ENCODE data around the gene BEND7.
"Not testable (repeated sequence)": the region's sequence is repeated elsewhere in the genome, so short reads cannot be mapped to it uniquely, and the experiment has no call there.

The BEND7 gene

DNA sequence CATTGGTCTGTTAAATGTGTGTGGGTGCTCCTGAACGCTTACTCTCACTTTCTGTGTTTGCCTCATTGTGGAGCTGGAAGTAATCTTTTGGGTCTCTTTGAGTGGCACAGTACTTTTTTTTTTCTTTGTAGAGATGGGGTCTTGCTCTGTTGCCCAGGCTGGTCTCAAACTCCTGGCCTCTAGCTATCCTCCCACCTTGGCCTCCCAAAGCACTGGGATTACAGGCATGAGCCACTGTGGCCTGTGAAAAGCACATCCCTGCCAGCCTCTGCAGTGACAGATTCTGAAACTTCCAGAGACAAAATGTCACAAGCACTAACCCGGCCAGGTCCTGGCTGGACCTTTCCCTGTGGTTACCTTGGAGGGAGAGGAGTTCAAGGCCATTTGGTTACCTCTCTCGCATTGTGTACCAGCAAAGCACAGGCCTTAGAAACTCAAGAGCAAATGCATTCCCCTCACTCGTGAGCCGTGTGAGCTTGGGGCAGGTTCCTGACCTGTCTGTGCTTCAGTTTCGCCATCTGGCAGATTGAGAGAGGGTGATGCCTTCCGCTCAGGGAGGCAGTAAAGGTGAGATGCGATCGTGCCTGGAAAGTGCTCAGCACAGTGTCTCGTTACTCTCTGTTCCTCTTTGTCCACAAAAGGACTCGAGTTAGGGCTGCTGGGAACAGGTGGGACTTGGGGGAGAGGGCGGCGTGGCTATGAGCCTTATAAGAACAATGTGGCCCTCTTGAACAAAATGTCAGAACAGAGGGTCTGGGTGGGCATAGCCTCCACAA, 108.1 kb downstream of the BEND7 start:
- no peak for DNase-seq (ENCODE audit: low read depth)

DNA sequence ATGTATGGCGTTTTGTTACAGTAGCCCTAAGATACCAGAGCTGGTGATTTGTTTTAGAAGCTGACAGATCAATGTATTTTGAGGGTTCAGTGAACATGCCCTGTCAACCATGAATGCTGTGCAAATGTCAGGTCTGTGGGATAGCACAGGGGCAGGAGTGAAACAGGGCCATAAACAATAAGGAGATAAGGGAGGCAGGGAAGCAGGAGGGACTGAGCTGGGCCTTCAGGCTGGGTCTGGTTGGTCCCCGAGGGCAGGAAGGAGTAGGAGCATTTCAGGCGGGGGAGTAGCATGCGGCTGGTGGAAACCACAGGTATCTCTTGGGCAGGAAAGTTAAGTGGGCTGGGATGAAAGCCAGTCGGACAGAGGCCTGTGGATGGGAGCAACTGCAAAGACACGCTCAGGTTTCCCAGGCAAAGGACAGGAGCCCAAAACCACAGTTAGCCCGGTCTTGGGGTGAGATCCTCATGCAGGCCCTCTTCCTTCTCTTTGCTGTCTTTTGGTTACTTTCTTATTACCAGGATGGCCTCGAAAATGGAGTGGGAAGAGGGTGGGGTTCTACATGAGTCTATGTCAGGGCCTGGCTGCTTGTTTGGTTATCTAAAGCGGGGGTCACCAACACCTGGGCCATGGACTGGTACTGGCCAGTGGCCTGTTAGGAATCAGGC, 111.2 kb downstream of the BEND7 start:
- no peak for DNase-seq (ENCODE audit: low read depth)

DNA sequence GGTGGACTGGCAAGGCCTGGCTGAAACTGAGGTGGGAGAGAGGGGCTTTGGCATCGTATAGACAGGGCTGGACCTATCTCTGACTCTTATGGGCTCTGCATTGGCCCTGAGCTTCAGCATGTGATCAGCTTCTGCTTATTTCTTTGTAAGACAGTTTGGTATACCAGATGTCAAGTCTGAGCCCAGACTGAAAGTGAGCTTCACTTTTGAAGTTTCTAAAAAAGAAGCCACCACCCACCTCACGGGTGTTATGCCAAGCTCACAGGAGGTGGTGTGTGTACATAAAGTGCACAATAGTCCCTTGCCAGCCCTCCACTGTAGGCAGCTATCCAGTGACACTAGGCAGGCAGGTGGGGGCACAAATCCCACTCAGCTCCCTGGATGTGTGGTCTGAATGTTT, 112.1 kb downstream of the BEND7 start:
- DNase-seq (ENCODE audit: low read depth): no peak

DNA sequence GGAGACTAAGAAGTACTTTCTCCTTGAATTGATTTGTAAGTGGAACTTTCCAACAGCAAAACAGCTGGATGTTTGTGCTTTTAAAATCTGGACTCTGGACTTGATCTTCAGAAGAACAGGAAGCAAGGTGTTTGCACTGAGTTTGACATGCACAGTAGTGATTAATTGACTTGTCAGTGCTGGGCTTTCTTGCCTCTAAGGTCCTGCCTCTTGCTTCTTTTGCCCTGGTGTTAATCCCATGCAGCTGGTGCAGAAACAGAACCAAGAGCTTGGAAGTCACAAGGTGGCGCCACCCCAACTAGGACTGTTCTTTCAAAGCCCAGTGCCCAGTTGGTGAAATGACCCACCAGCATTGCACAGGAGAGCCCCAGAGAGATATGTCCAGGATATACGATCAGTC, 114.0 kb downstream of the BEND7 start:
- DNase-seq (ENCODE audit: low read depth): no peak

DNA sequence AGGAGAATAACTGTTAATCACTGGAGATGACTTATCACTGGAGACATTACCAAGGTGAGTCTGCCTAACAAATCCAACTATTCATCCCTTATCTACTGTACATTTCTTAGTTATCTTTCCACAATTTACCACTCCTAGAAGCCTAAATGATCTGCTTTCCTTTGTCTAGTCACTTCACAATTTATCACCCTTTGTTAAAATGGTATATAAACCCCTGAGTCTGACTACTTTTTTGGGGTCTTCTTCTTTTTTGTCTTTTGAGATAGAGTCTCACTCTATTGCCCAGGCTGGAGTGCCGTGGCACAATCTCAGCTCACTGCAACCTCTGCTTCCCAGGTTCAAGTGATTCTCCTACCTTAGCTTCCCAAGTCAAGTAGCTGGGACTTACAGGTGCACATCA, 114.7 kb downstream of the BEND7 start:
- no peak for DNase-seq (ENCODE audit: low read depth)

DNA sequence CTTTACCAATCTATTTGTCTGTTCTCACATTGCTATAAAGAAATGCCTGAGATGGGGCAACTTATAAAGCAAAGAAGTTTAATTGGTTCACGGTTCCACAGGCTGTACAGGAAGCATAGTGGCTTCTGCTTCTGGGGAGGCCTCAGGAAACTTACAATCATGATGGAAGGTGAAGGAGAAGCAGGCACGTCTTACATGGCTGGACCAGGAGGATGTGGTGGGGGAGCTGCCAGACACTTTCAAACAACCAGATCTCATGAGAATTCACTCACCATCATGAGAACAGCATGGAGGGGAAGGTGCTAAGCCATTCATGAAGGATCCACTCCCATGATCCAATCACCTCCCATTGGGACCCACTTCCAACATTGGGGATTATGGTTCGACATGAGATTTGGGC, 115.9 kb downstream of the BEND7 start:
- no peak for DNase-seq (ENCODE audit: low read depth)

DNA sequence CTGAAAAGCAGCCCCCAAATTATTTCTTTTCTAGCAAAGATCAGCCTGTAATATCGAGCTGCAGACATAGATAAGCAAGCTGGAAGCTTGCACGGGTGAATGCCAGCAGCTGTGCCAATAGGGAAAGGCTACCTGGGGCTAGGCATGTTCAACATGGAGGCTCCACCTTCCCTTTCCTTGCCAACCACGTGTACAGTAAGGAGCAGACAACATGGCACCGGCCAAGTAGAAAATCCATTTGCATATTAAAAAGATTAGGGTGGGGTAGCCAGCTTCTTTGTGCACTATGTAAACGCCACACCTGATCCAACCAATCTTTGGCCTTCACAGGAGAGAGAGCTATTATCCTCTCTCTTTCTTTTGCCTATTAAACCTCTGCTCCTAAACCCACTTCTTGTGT, 124.0 kb downstream of the BEND7 start:
- no peak for DNase-seq (ENCODE audit: low read depth)

DNA sequence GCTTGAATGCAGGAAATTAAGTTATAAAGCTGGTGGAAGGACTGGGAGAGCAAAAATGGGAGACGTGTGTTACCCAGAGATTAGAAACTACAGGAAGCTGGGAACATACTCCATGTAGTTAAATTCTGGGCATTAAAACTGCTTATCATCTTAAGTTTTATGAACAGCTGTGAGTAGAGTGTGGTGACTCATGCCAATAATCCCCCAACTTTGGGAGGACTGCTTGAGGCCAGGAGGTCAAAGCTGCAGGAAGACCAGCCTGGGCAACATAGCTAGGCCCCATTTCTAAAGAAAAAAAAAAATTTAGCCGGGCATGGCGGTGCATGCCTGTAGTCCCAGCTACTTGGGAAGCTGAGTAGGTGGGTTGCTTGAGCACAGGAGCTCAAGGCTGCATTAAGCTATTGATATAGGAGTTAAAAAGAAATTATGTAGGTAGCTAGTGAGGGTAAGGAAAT, 124.5 kb downstream of the BEND7 start:
- DNase-seq (ENCODE audit: low read depth): no peak

DNA sequence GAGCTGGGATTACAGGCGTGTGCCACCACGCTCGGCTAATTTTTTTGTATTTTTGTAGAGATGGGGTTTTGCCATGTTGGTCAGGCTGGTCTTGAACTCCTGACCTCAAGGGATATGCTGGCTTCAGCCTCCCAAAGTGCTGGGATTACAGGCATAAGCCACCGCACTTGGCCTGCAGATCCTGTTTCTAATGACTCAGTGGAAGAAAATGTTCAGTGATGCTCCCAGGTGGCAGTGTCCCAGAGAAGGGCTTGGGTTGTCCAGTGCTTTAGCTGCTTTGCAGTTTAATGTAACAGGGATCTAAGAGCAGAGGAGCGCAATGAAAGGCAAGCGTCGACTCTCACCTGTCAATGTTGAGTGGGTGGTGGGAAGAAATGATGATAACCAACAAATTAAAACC, 125.4 kb downstream of the BEND7 start:
- not testable (repeated sequence) for DNase-seq (ENCODE audit: low read depth)

DNA sequence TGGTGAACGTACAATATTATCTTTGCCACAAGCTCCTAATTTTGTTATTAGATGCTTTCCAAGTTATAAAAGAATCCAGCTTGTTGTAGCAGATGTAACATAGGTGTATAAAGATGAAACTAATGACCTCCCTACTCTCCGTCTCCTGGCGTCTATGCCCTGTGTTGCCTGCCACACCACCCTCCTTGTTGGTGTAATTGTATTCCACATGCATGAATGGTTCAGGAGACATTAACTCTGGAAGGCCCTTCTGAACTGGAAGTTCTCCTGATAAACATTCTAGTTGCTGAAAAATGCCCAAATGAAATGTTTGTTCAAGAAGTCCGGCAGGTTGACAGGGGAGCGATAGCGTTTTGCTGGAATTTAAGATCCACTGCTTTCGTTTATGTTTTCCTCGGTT, 126.8 kb downstream of the BEND7 start:
- no peak for DNase-seq (ENCODE audit: low read depth)

DNA sequence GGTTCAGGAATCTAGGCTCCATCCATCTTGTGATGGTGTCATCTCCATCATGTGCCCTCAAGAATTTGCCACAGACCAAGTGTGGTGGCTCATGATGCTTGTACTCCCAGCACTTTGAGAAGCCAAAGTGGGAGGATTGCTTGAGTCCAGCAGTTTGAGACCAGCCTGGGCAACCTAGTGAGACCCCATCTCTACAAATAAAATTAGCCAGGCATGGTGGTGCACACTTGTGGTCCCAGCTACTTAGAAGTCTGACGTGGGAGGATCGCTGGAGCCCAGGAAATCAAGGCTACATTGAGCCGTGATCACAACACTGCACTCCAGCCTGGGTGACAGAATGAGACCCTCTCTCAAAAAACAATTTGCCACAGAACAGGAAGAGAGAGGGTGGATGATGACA, 127.7 kb downstream of the BEND7 start:
- no peak for DNase-seq (ENCODE audit: low read depth)

DNA sequence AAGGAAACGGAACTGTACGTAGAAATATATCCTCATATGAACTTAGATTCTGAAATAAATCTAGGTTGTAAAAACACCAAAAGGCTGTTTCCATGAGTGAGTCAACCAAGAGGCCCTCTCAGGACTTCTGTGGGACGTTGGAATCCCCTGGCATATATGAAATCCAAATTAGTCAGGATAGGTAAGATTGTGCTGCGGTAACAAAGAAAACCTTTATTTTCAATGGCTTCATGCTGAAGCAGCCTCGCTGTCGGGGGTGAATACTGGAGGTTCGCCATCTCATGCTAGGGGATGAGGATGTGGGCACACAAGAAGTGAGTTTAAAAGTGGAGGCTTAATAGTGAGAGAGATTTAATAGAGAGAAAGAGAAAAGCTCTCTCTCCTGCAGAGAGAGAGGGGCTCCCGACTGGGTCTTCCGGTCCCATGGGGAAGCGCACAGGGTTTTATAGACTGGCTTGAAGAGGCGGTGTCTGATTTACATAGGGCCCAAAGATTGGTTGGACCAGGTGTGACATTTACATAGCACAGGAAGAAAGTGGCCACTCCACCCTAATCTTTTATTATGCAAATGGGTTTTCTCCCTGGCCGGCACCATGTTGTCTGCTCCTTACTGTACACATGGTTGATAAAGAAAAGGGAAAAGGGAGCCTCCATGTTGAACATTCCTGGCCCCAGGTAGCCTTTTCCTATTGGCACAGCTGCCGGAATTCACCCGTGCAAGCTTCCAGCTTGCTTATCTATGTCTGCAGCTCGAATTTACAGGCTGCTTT, 128.4 kb downstream of the BEND7 start:
- DNase-seq (ENCODE audit: low read depth): no peak

DNA sequence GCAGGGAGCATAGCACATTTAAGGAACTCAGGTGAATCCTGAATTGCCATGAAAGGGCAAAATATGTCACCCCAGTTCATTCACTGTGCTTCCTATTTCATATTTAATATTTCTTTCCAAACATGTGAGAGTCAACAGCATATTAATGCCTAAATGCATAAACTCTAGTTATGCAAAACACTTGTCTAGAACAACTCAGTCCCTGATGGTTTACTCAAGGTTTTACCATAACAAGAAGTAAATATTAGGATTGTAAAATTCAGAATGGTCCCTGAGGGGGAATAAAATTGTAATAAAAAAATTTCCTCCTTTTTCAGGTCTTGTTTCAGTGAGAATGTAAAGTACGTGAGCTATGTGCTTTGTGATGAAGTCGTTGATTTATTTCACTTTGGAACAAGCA, 129.1 kb downstream of the BEND7 start:
- DNase-seq (ENCODE audit: low read depth): no peak

DNA sequence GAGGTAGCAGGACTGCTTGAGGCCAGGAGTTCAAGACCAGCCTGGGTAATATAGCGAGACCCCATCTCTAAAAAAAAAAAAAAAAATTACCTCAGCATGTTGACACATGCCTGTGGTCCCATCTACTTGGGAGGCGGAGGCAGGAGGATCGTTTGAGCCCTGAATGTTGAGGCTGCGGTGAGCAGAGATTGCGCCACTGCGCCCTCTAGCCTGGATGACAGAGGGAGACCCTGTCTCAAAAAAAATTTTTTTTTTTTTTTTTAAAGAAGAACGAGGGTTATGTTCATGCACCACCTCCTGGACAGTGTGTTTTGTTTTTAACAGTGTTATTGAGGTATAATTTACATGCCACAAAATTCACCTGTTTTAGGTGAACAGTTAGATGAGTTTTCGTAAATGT, 129.6 kb downstream of the BEND7 start:
- no peak for DNase-seq (ENCODE audit: low read depth)

DNA sequence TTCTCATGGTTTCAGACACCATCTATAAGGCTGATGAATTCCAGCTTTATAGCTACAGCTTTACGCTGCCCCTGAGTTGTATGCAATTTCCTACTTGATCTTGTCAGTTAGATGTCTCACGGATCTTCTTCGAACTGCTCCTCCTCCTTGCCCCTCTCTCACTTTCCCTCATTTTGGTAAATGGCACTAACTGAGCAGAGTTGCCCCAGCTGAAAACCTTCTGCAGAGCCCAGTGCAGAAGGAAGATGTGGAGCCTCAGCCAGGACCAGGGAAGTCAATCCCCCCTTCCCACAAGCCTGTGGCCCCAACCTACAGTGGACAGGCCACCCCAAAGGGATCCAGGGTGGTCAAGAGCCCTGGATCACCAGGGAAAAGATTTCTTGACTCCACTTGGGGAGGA, 131.8 kb downstream of the BEND7 start:
- DNase-seq (ENCODE audit: low read depth): no peak

DNA sequence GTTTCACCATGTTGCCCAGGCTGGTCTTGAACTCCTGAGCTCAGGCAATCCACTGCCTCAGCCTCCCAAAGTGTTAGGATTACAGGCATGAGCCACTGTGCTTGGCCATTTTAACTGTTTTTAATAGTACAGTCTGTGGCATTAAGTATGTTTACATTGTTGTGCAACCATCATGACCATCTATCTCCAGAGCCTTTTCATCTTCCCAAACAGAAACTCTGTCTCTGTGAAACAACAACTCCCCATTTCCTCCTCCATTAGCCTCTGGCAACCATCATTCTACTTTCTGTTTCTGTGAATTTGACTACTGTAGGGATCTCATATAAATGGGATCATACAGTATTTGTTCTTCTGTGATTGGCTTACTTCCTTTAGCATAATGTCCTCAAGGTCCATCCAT, 132.4 kb downstream of the BEND7 start:
- DNase-seq (ENCODE audit: low read depth): no peak

DNA sequence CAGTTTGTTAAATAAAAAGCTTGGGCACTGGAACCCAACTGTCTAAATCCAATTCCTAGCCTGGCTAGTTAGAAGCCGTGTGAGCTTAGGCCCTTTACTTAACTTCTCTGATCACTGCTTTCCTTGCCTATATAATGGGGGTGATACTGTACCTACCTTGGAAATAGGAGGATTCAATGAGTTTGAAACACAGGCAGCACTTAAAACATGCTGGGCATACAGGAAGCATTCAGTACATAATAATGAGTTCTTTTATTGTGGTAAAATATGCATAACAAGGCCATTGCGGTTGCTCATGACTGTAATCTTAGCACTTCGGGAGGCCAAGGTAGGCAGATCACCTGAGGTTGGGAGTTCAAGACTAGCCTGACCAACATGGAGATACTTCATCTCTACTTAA, 133.3 kb downstream of the BEND7 start:
- no peak for DNase-seq (ENCODE audit: low read depth)

DNA sequence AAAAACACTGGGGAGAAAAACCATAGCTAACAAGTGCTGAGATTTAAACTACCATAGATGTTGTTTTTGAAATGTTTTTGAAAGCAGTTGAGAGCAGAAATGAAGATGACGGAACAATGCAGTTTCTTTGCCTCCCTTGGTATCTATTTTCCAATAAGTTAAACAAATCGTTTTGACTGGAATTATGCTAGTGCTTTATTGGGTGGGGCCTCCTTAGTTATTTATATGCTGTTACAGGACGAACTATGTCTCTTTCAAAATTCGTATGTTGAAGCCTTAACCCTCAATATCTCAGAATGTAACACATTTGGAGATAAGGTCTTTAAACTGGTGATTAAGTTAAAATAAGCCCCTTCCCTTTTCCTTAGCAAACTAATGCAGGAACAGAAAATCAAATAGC, 135.2 kb downstream of the BEND7 start:
- DNase-seq (ENCODE audit: low read depth): no peak

DNA sequence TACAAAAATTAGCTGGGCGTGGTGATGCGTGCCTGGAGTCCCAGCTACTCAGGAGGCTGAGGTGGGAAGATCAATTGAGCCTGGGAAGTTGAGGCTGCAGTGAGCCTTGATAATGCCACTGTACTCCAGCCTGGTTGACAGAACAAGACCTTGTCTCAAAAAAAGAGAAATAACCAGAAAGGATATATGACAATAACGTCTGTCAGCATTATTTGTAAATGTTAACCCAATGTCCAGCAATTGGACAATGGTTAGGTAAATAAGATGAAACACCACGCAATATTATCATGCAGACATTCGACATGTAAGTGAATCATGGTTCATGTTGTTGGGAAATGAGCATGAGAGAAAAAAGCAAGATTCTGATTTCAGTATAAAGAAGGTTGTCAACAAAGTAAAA, 136.1 kb downstream of the BEND7 start:
- DNase-seq (ENCODE audit: low read depth): no peak

Data from HS-5 (cell line).